Dermis blood vessel endothelial cell (primary cell): ENCODE measurements around the gene PCDHGC3. TPM values are rescaled to one million over a fixed set of nuclear protein-coding genes. Genes with fewer than 3 reads are reported as not detected.

ENCODE experiments used
- DNase-seq: peaks from one replicate; pipeline ENCODE4 v3.0.0; 2010
- total RNA-seq: library from RNA; depleted of rRNA; stranded (reverse); fragments of >200 nt; gene quantifications from 2 replicates; pipeline ENCODE4 v1.2.3, GENCODE V29; 2014

PCDHGC3 gene
- total RNA-seq, 1 donor from 2014 or later, result 19.4 TPM

DNA sequence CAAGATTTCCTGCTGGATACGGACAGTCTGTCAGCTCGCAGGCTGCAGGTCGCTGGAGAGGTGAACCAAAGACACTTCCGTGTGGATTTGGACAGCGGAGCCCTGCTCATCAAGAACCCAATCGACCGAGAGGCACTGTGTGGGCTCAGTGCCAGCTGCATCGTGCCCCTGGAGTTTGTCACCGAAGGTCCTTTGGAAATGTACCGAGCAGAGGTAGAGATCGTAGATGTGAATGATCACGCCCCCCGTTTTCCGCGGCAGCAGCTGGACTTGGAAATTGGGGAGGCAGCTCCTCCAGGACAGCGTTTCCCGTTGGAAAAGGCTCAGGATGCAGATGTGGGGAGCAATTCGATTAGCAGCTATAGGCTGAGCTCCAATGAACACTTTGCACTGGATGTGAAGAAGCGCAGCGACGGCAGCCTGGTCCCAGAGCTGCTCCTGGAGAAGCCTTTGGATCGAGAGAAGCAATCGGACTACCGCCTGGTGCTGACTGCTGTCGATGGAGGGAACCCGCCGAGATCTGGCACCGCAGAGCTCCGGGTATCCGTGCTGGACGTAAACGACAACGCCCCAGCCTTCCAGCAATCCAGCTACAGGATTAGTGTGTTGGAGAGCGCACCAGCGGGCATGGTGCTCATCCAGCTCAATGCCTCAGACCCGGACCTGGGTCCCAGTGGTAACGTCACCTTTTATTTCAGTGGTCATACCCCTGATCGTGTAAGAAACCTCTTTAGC is 9.7 kb downstream of the PCDHGC3 start:
- no peak for DNase-seq

DNA sequence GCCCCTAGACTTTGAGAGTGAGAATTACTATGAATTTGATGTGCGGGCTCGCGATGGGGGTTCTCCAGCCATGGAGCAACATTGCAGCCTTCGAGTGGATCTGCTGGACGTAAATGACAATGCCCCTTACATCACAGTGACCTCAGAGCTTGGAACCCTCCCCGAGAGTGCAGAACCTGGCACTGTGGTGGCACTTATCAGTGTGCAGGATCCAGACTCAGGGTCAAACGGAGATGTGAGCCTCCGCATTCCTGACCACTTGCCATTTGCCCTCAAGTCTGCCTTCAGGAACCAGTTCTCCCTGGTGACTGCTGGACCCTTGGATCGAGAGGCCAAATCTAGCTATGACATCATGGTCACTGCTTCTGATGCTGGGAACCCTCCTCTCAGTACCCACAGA is 10.3 kb downstream of the PCDHGC3 start:
- no peak for DNase-seq

DNA sequence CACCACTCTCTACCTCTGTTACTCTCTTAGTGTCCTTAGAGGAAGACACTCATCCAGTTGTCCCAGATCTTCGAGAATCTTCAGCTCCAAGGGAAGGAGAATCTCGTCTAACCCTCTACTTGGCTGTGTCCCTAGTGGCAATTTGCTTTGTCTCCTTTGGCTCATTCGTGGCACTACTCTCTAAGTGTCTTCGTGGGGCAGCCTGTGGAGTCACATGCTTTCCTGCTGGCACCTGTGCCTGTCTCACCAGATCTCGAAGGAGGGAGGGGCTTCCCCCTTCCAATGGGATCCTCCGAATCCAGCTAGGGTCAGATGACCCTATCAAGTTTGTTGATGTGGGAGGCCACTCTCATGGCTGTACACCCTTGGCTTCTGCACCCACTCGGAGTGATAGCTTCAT is 11.4 kb downstream of the PCDHGC3 start:
- no peak for DNase-seq

DNA sequence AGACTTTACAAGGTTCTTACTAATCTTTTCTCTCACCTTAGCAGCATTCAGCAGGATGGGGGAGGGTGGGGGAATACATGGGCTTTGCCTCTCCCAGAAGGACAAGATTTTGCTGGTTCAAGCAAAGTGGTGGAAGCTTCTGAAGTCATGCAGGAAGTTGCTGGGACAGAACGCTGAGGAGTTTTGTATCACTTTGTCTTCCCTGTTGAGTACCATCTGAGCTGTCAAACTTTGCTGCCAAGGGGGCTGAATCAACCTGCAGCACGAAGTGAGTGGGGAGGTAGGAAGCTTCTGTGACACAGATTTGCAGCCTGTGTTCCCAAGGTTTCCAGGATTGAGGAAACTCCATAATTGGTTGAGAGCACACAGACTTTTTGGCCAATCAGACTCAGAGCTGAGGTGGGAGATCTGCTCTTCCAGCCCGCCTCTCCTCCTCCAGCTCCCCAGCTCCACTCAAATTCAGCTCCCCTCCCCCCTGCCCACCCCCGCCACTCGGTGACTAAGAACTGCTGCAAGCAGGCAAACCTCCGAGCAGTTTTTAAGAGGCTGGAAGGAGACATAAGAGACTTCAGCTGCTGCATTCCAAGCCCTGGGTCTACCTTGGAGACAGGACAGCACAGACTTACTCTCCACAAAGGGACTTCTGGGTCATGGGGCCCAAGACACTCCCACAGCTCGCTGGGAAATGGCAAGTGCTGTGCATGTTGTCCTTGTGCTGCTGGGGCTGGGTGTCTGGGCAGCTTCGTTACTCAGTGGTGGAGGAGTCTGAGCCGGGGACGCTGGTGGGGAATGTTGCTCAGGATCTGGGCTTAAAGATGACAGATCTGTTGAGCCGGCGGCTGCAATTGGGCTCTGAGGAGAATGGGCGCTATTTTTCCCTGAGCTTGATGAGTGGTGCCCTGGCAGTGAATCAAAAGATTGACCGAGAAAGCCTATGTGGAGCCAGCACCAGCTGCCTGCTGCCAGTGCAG is 13.1 kb downstream of the PCDHGC3 start, which contains the start of gene PCDHGC5:
Gene PCDHGC5, plus strand, starts transcription at position 491 of the 971 bp plus-strand sequence. Its CDS starts 160 bp downstream, at position 651.
- no peak for DNase-seq

DNA sequence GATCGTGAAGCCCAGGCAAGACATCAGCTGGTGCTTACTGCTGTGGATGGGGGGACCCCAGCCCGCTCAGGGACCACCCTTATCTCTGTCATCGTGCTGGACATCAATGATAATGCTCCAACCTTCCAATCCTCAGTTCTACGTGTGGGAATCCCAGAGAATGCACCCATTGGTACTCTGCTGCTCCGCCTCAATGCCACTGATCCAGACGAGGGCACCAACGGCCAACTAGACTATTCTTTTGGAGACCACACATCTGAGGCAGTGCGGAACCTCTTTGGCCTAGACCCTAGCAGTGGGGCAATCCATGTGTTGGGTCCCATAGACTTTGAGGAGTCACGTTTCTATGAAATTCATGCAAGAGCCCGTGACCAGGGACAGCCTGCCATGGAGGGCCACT is 14.1 kb downstream of the PCDHGC3 start:
- DNase-seq, result no peak

DNA sequence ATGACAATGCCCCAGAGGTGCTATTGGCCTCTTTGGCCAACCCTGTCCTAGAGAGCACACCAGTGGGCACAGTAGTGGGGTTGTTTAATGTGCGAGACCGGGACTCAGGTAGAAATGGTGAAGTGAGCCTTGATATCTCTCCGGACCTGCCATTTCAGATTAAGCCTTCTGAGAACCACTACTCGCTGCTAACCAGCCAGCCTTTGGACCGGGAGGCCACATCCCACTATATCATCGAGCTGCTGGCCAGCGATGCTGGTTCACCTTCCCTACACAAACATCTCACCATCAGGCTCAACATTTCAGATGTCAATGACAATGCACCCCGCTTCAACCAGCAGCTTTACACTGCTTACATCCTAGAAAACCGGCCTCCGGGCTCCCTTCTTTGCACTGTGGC is 14.5 kb downstream of the PCDHGC3 start:
- no peak for DNase-seq

DNA sequence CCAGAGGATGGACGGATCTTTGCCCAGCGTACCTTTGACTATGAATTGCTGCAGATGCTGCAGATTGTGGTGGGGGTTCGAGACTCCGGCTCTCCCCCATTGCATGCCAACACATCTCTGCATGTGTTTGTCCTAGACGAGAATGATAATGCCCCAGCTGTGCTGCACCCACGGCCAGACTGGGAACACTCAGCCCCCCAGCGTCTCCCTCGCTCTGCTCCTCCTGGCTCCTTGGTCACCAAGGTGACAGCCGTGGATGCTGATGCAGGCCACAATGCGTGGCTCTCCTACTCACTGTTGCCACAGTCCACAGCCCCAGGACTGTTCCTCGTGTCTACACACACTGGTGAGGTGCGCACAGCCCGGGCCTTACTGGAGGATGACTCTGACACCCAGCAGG is 15.0 kb downstream of the PCDHGC3 start:
- DNase-seq, result no peak

DNA sequence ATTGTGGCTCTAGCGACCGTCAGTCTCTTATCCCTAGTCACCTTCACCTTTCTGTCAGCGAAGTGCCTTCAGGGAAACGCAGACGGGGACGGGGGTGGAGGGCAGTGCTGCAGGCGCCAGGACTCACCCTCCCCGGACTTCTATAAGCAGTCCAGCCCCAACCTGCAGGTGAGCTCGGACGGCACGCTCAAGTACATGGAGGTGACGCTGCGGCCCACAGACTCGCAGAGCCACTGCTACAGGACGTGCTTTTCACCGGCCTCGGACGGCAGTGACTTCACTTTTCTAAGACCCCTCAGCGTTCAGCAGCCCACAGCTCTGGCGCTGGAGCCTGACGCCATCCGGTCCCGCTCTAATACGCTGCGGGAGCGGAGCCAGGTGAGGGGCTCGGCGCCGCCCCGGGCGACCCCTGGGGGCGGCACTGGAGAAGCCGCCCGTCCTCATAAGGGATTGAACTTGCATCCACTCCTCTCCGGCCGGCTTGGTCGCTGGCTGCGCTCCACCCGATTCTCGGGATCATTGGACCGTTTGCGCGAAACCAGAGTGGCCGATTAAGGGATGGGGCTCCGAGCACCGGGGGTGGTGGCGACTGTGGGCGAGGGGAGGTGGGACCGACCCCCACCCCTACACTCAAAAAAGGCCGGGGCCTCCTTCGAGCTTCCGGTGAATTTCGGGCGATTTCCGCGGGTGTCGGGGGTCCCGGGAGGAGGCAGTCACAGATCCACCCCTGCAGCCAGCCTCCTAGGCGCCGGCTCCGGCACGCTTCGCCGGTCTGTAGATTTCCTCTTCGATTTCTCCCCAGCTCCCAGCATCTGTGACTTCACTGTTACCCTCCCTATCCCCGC is 15.8 kb downstream of the PCDHGC3 start:
- no peak for DNase-seq

DNA sequence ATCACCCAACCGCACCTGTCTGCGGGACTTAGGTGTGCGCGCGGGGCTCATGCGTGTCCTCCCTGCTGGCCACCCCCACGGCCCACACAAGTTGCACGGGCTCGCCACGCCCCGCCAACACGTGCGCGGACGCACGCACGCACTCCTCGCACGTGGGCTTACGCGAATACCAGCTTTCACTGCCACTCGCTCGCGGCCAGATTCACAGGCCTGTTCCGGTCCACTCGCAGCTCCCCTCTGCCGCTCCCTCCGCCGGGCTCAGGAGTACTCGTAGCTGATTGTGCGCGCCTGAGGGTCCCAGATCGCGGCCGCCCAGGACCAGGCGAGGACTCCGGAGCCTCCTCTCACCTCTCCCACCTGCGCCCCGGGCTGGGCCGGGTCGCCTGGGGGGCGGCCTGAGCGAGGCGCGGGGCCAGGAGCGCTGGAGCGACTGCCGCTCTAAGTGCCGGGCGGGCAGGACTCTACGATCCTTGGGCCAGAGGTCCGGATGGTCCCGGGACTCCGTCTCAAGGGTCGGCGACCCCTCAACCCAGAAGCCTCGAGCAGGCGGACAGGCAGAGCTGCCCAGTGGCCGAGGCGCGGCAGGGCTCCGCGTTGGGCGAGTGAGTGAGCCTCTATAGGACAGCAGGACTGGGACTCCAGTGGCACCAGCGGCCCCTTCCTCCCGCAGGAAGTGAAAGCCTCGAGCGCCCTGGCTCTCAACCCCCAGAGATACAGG is 16.6 kb downstream of the PCDHGC3 start:
- no peak for DNase-seq

DNA sequence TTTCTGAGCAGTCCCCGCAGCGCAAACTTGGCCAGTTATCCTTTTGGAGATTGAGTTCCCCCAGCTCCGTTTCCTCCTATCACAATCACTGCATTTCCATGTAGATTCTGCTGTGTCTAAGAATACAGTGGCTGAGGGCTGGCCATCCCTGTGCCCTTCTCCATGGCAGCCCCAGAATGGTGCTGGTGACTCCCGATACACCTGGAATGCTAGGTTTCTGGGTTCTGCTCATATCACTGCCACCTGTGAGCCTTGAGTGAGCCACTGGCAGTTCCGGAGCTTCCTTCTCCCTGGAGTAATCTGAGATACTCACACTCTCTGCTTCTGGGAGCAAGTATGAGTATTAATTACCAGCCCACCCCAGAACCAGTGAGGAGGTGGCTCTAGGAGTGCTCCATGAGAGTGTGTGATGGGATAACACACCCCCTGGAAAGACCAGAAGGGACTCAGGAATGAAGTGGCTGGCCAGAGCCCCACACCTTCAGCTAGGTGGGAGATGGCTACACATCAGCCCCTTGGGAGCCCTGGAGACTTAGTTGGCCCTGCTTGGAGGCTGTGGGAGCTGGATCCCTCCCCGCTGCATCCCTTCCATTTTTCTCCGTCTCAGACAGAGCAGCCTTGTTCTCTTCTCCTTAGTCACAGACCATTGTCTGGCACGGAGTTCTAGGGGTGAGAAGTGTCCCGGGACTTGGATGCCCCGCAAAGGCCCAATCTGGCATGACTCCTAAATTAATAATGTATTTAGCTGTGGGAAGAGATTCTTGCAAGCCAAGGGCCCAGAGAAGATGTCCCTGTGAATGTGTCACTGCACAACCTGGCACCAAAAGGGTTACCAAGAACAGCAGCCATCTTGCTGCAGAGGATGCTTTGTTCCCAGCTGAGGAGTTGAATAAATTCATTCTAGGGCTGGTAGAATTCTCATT is 18.0 kb downstream of the PCDHGC3 start:
- no peak for DNase-seq

DNA sequence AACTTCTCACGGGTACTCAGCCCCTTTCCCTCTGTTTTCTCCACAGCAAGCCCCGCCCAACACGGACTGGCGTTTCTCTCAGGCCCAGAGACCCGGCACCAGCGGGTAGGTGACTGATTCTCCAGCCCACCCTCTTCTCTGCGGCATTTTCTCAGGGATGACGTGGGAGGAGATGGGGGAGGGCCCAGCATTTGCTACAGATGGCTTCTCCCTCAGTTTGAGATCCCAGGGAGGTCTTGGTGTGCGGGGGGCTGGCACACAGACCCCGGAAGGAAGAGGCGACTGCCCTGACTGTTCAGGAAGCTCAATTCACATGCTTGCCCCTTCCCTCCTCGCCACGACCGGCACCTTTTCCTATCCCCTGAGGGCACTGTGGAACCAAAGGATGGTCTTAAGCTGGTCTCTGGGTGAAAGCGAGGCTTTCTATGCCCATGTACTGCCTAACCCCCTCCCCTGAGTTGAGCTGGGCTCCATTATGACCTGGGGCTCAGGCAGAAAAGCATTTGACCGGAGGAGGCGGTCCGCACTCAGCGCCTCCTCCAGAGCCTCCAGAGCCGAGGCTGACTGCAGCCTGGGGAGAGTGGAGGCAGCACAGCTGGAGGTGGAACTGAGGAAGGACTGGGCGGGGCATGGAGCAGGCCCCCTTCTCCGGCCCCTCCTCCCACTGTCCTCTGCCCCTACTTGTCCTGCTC is 19.1 kb downstream of the PCDHGC3 start:
- no peak for DNase-seq

DNA sequence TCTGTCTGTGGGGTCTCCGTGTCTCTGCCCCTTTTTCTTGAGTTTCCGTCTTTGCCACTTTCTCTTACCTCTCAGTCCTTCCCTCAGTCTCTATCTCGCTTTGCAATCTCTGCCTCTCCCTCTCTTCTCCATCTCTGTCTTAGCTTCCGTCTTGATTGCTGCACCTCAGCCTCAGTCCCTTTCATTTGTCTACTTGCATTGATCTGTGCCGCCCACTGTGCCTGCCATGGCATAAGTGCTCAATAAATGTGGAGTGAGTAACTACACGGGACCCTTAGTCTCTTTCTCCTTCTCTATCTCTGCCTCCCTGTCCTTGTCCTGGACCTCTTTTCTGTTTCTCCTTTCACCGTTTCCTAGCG is 19.7 kb downstream of the PCDHGC3 start:
- DNase-seq, result no peak

DNA sequence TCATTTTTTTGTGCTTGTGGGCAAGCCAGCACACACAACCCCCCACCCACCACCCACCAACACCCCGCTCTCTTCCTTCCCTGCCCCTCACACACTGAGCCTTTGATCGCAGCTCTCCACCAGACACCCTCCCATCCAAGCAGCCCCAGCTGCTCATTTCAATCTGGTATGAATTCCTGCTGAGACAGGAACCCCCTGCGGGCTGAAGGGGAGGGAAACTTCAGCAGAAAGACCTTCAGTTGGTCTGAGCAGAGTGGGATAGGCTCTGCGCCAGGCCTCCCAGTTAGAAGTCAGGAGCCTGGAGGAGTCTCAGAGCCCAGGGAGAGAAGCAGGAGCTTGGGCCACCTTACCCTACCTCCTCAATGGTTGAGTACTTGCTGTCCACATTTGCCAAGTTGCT is 20.3 kb downstream of the PCDHGC3 start:
- DNase-seq, result no peak

DNA sequence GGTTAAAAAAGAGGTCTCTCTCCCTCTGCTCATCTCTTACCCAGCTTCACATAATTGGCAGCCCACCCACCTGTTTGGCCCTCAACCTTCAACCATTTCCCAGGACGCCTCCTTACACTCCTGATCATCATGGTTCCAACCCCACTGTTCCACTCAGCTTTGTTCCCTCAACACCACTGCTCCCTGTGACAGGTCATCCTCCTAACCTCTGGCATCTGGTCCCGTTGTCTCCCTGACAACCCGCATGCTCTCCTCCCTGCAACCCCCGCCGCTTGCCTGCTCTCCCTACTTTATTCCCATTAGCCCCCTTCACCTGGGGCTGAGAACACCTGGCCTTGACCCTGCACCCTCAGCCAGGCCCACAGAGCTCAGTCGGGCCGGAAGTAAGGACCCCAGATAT is 26.0 kb downstream of the PCDHGC3 start:
- DNase-seq, result no peak

DNA sequence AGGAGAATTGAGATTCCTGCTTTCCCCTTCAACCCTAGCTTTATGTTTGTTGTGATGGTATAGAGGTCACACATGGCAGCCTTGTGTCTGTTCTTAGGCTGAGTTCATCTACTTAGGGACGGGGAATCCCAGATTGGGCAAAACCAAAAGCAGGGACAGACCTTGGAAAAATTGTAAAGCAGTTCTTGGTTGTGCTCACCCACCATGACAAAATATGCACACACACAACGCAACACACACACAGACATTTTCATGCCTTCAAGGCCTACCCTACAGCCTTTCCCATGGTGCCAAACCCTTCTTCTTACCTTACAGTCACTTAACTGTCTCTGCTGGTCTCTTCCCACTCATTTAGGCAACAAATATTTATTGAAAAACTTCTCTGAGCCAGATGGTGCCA is 27.9 kb downstream of the PCDHGC3 start:
- no peak for DNase-seq

DNA sequence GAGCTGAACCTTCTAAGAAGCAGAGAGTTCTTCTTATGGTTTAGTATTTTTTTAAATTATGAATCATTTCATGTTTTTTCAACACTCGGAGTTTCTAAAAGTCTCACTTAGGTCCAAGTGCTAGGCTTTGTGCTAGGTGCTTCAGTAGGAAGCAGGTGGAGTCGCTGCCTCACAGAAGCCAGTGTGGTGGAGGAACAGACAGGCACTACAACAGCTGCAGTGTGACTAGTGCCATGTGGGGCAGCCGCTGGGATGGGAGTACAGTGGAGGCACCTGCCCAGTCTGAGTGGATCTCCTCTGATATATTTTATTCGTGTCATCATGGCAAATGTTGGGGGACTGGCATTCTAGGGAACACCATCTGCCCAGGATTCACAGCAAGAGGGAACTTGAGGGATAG is 28.4 kb downstream of the PCDHGC3 start:
- no peak for DNase-seq

DNA sequence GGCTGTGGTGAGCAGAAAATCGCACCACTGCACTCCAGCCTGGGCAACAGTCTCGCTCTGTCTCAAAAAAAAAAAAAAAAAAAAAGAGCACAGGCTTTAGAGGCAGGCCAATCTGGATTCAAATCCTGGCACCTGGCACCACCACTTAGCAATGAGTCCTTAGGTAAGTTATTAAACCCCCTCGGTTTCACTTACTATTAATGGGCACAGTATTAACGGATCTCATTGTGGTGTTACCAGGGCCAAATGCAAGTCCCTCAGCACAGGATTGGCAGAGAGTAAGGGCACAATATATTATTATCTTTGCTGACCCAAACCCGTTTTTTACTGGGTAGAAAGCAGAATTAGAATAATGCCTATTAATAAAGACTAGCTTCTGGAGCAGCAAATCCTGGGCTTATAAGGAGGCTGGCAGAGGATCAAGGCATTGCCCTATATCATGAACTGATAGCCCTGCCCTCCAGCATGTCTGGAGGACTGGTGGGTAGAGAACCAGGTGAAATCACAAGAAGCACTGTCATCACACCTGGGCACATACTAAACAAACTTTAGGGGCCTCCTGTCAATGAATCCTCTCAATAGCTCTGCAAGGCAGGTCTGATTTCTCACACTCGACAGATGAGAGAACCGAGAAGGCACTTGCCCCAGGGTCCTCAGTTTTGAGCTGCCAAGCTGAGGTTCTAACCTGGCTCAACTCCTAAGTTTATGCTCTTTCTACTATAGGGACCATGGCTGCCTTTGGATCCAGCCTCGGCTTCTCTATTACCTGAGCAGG is 30.8 kb downstream of the PCDHGC3 start:
- DNase-seq, result no peak

DNA sequence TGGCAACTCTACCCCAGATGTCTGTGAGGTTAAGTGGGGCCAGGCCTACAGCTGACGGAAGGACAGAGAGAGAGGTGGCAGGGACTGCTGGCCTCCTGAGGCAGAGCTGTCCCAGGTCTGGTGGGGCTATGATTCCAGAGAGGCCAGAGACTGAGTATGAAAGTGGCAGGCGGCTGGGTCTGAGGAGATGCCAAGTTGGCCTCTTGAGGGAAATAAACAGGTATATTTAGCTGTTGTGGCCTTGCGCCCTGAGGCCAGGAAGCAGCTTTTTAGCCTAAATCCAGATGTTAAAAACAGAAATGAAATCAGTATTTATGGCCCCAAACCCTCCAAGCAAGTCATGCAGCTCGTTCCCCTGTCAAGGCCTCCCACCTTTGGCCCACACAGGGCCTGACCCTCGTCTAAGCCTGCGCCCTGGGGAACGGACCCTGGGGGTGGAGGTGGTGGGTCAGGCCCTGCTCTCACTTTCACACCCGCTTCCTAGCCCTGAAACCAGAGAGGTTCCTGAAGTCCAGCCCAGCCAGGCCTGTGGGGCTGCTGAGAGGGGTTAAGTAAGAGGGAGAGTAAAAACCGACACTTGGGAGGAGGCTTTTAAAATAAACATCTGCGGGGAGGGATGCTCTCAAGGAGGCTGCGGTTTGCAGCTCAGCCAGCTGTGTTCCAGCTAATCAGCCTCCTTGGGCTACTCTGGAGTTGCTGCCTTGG is 31.8 kb downstream of the PCDHGC3 start:
- DNase-seq, result no peak

DNA sequence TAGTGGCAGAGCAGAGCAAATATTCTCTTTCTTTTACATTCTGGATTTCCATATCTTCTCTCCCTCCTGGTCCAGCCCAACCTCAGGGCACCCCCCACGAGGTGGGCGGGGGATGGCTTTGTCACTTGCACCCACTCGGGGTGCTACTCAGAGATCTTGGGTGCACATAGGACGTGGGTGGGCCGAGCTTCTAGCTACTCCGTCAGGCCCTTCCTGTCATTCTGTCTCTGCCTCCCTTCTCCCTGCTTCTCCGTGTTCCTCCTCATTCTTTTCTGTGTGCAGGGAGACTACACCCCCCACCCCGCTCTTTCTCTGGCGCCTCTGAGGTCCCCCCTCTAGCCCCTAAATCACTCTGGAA is 32.7 kb downstream of the PCDHGC3 start:
- peak; percentile 29 for DNase-seq
